Measurements from ENCODE around the gene OR10T2. TPM values are rescaled to one million over a fixed set of nuclear protein-coding genes. Genes with fewer than 3 reads are reported as not detected.

The OR10T2 gene
- total RNA-seq, 1 donor from 2014 or later: not detected

GRCh38 chr1:158362482-158362881 is 36.8 kb downstream of the OR10T2 start:
- no peak overlapping the region for H3K4me3 ChIP-seq
- no peak overlapping the region for H3K27ac Mint-ChIP-seq
- H3K79me2 ChIP-seq (ENCODE audit: low read depth): no peaks in the 10 kb centered on the region
- no peaks in the 10 kb centered on the region for H3K4me1 ChIP-seq
- no peak overlapping the region for H3K9ac ChIP-seq
- no peak overlapping the region for H3K4me3 Mint-ChIP-seq
- H3K4me2 ChIP-seq: no peak overlapping the region
- no peaks in the 10 kb centered on the region for H3K27me3 Mint-ChIP-seq (ENCODE audit: insufficient read depth, low read depth)
- TF ChIP-seq CTCF (IDR thresholded peaks at IDR 0.05): no peak
- TF ChIP-seq EZH2phosphoT487 (IDR thresholded peaks at IDR 0.05): no peak
- no peak for TF ChIP-seq EZH2 (IDR thresholded peaks at IDR 0.05)
- H3K27me3 ChIP-seq: no peaks in the 10 kb centered on the region
- no peaks in the 10 kb centered on the region for H4K20me1 ChIP-seq (ENCODE audit: low read depth)
- no peaks in the 10 kb centered on the region for H3K36me3 ChIP-seq
- no peak for DNase-seq (ENCODE audit: low spot score)
- H3K36me3 Mint-ChIP-seq: no peaks in the 10 kb centered on the region
- no peaks in the 10 kb centered on the region for H3F3A ChIP-seq (ENCODE audit: low read depth)
- H3K9me3 ChIP-seq (ENCODE audit: low read depth): no peaks in the 10 kb centered on the region
- no peak overlapping the region for H2AFZ ChIP-seq (replicated peaks)
- no peaks in the 10 kb centered on the region for H3K9me3 Mint-ChIP-seq
- H3K4me1 Mint-ChIP-seq: no peaks in the 10 kb centered on the region
- H3K27ac ChIP-seq: no peak overlapping the region

- H3K9me3 Mint-ChIP-seq: no peaks in the 10 kb centered on the region
- Histone ChIP-seq H4K20me1 (ENCODE audit: low read depth) (no peaks in the 10 kb centered on the region), H3K4me2 (no peak overlapping the region)
Measured at GRCh38 chr1:158357441-158357840, 41.8 kb downstream of the OR10T2 start.

GRCh38 chr1:158356616-158357015 is 42.6 kb downstream of the OR10T2 start:
- H2AFZ ChIP-seq (replicated peaks): no peak overlapping the region

More at GRCh38 chr1:158357441-158357840, 41.8 kb downstream of the OR10T2 start:
- DNase-seq (ENCODE audit: low spot score): no peak
- Mint-ChIP-seq H3K4me1 (no peaks in the 10 kb centered on the region), H3K36me3 (no peaks in the 10 kb centered on the region), H3K27ac (no peak overlapping the region), H3K27me3 (ENCODE audit: insufficient read depth, low read depth) (no peaks in the 10 kb centered on the region), H3K4me3 (no peak overlapping the region)
- Histone ChIP-seq H3K79me2 (ENCODE audit: low read depth) (no peaks in the 10 kb centered on the region), H3F3A (ENCODE audit: low read depth) (no peaks in the 10 kb centered on the region), H3K4me3 (no peak overlapping the region), H3K9me3 (ENCODE audit: low read depth) (no peaks in the 10 kb centered on the region), H3K4me1 (no peaks in the 10 kb centered on the region), H3K27ac (no peak overlapping the region), H3K36me3 (no peaks in the 10 kb centered on the region), H3K9ac (no peak overlapping the region), H3K27me3 (no peaks in the 10 kb centered on the region), H2AFZ (replicated peaks) (no peak overlapping the region)
- no peak for TF ChIP-seq EZH2 (IDR thresholded peaks at IDR 0.05)
- no peak for TF ChIP-seq CTCF (IDR thresholded peaks at IDR 0.05)
- TF ChIP-seq EZH2phosphoT487 (IDR thresholded peaks at IDR 0.05): no peak

More at GRCh38 chr1:158356616-158357015, 42.6 kb downstream of the OR10T2 start:
- no peaks in the 10 kb centered on the region for H3K36me3 ChIP-seq
- Mint-ChIP-seq H3K4me3 (no peak overlapping the region), H3K27me3 (ENCODE audit: insufficient read depth, low read depth) (no peaks in the 10 kb centered on the region), H3K9me3 (no peaks in the 10 kb centered on the region), H3K27ac (no peak overlapping the region), H3K36me3 (no peaks in the 10 kb centered on the region), H3K4me1 (no peaks in the 10 kb centered on the region)
- H3F3A ChIP-seq (ENCODE audit: low read depth): no peaks in the 10 kb centered on the region
- H4K20me1 ChIP-seq (ENCODE audit: low read depth): no peaks in the 10 kb centered on the region
- H3K4me3 ChIP-seq: no peak overlapping the region
- H3K9ac ChIP-seq: no peak overlapping the region
- no peaks in the 10 kb centered on the region for H3K4me1 ChIP-seq
- no peaks in the 10 kb centered on the region for H3K27me3 ChIP-seq
- TF ChIP-seq CTCF (IDR thresholded peaks at IDR 0.05) (no peak), EZH2 (IDR thresholded peaks at IDR 0.05) (no peak), EZH2phosphoT487 (IDR thresholded peaks at IDR 0.05) (no peak)
- no peaks in the 10 kb centered on the region for H3K79me2 ChIP-seq (ENCODE audit: low read depth)
- no peak overlapping the region for H3K4me2 ChIP-seq
- DNase-seq (ENCODE audit: low spot score): no peak
- H3K27ac ChIP-seq: no peak overlapping the region
- no peaks in the 10 kb centered on the region for H3K9me3 ChIP-seq (ENCODE audit: low read depth)
